GM18858 (cell line): ENCODE data around the gene UGT2A2.

Experiments used
- ATAC-seq: cut with Tn5 transposase; IDR thresholded peaks from one replicate; pipeline ENCODE4 v1.9.1; 2021; ENCODE audit not compliant: unreplicated experiment

UGT2A2 gene

GRCh38 chr4:69576251-69576877 is 63.1 kb downstream of the UGT2A2 start:
- no peak for ATAC-seq

DNA sequence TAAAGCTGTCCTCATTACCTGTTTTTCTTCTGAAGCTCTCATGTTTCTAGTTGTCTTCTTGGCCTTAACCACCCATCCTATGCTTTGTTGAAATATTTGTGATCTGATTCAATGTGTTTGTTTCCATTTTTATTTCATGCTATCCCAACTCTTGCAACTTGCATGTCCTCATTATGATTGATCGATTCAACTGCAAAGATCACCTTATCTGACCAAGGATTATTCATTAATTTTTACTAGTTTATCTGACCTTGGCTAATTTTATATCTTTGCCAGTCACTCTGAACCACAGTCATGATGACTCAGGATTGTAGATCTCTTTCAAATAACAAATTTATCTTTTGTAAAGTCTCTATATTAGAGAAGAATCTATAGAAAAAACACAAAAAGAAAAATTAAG is 70.7 kb downstream of the UGT2A2 start:
- no peak for ATAC-seq

DNA sequence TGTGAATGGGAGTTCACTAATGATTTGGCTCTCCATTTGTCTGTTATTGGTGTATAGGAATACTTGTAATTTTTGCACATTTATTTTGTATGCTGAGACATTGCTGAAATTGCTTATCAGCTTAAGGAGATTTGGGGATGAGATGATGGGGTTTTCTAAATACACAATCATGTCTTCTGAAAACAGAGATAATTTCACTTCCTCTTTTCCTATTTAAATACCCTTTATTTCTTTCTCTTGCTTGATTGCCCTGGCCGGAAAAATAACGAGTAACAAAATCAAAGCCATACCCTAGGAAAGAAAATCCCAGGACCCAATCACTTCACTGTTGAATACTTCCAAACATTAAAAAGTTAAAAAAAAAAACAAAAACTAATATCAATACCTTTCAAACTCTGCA is 76.0 kb downstream of the UGT2A2 start:
- ATAC-seq: no peak

DNA sequence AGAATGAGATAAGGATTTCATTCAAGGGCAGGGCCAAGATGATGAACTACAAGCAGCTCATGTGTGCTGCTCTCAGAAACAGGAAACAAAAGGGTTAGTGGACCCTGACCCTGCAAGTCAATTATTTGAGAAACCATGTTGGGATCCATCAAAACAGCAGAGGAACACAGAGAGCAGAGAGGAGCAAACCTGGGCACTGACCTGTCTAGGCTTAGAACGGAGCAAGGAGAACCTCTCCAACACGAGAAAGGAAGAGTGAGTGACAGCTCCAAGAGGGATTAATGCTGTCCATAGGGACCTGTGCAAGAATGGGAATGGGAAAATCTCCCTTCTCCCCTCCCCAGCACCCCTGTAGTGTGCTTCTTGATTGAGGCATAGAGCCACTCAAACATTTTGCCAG is 89.8 kb downstream of the UGT2A2 start:
- no peak for ATAC-seq

GRCh38 chr4:69546134-69546765 is 93.2 kb downstream of the UGT2A2 start:
- ATAC-seq: no peak
